Neural cell (in vitro differentiated cells): ENCODE data around the gene MMP14. TPM values are rescaled to one million over a fixed set of nuclear protein-coding genes. Genes with fewer than 3 reads are reported as not detected.
"Not testable (repeated sequence)": the region's sequence is repeated elsewhere in the genome, so short reads cannot be mapped to it uniquely, and the experiment has no call there.

Source experiments
- H2AFZ ChIP-seq: fragments of 200-600, 300-800 bp; sonication (generic), shearing (Covaris generic); 2 replicates; pipeline ENCODE4 v1.6.0; 2014; ENCODE audit warnings: low read depth, mild to moderate bottlenecking, antibody characterized with exemption, low read length, moderate library complexity
- H3F3A ChIP-seq: fragments of 200-600 bp; shearing (Covaris generic); 2 replicates; pipeline ENCODE4 v1.6.1; 2016; ENCODE audit warnings: mild to moderate bottlenecking, moderate library complexity, mixed read lengths, antibody characterized with exemption, low read length; ENCODE audit not compliant: insufficient read depth, poor library complexity, severe bottlenecking
- H3K27ac ChIP-seq: fragments of 200-600, 300-800 bp; sonication (generic), shearing (Covaris generic); 2 replicates; pipeline ENCODE4 v1.5.1; 2014; ENCODE audit warnings: mild to moderate bottlenecking, low read length, moderate library complexity
- H3K27me3 ChIP-seq: fragments of 300-800, 200-600 bp; sonication (generic), shearing (Covaris generic); 2 replicates; pipeline ENCODE4 v1.6.0; 2014; ENCODE audit warnings: mild to moderate bottlenecking, low read depth, low read length, moderate library complexity; ENCODE audit not compliant: insufficient read depth
- H3K36me3 ChIP-seq: fragments of 300-800, 200-600 bp; sonication (generic), shearing (Covaris generic); 2 replicates; pipeline ENCODE4 v1.5.1; 2014; ENCODE audit warnings: mild to moderate bottlenecking, antibody characterized with exemption, low read length, moderate library complexity; ENCODE audit not compliant: insufficient read depth
- H3K4me2 ChIP-seq: fragments of 300-800, 200-600 bp; sonication (generic), shearing (Covaris generic); 2 replicates; pipeline ENCODE4 v1.6.0; 2014; ENCODE audit warnings: mild to moderate bottlenecking, low read length
- H3K4me3 ChIP-seq: fragments of 300-800, 200-600 bp; sonication (generic), shearing (Covaris generic); 2 replicates; pipeline ENCODE4 v1.5.1; 2014; ENCODE audit warnings: mild to moderate bottlenecking, low read length, moderate library complexity
- H3K79me2 ChIP-seq: fragments of 200-600 bp; shearing (Covaris generic); replicated peaks from 2 replicates; pipeline ENCODE4 v1.6.0; 2014; ENCODE audit warnings: mild to moderate bottlenecking, low read length, moderate library complexity; ENCODE audit not compliant: insufficient read depth
- H3K9ac ChIP-seq: fragments of 300-800, 200-600 bp; sonication (generic), shearing (Covaris generic); 2 replicates; pipeline ENCODE4 v1.6.1; 2016; ENCODE audit warnings: mild to moderate bottlenecking, low read length, mixed read lengths
- H3K9me2 ChIP-seq: fragments of 200-600 bp; shearing (Covaris generic); 2 replicates; pipeline ENCODE4 v1.6.1; 2016; ENCODE audit warnings: mild to moderate bottlenecking, low read length, mixed read lengths; ENCODE audit not compliant: insufficient read depth
- H3K9me3 ChIP-seq: fragments of 200-600, 300-800 bp; sonication (generic), shearing (Covaris generic); 2 replicates; pipeline ENCODE4 v1.6.1; 2016; ENCODE audit warnings: mild to moderate bottlenecking, mixed run types, low read length, moderate library complexity, mixed read lengths
- H4K20me1 ChIP-seq: fragments of 200-600 bp; shearing (Covaris generic); 2 replicates; pipeline ENCODE4 v1.6.1; 2016; ENCODE audit warnings: mild to moderate bottlenecking, mixed run types; ENCODE audit not compliant: insufficient read depth
- CTCF ChIP-seq: fragments of 450-650 bp; IDR thresholded peaks from 2 replicates; pipeline ENCODE4 v1.5.1; 2014; ENCODE audit warnings: antibody characterized with exemption, mild to moderate bottlenecking, moderate library complexity; ENCODE audit not compliant: poor library complexity, severe bottlenecking
- EP300 ChIP-seq: fragments of 450-650 bp; conservative IDR thresholded peaks from 2 replicates; pipeline ENCODE4 v1.6.1; 2014; ENCODE audit warnings: antibody characterized with exemption, mild to moderate bottlenecking, moderate library complexity; ENCODE audit not compliant: poor library complexity, severe bottlenecking
- EZH2 ChIP-seq: fragments of 200-600, 300-800 bp; shearing (Covaris generic), sonication (generic); IDR thresholded peaks from 2 replicates; pipeline ENCODE4 v1.6.1; 2014; ENCODE audit warnings: antibody characterized with exemption, low read length, borderline replicate concordance, mild to moderate bottlenecking; ENCODE audit not compliant: insufficient read depth, poor library complexity, severe bottlenecking
- MXI1 ChIP-seq: fragments of 450-650 bp; conservative IDR thresholded peaks from 2 replicates; pipeline ENCODE4 v1.6.1; 2014; ENCODE audit warnings: antibody characterized with exemption, mild to moderate bottlenecking; ENCODE audit not compliant: poor library complexity, severe bottlenecking
- POLR2AphosphoS5 ChIP-seq: IDR thresholded peaks from 2 replicates; pipeline ENCODE4 v1.6.1; 2012
- REST ChIP-seq: IDR thresholded peaks from 2 replicates; pipeline ENCODE4 v1.6.1; 2012; ENCODE audit warnings: borderline replicate concordance
- SMC3 ChIP-seq: fragments of 450-650 bp; conservative IDR thresholded peaks from 2 replicates; pipeline ENCODE4 v1.6.1; 2014; ENCODE audit warnings: antibody characterized with exemption, mild to moderate bottlenecking, moderate library complexity; ENCODE audit not compliant: poor library complexity
- TAF1 ChIP-seq: IDR thresholded peaks from 2 replicates; pipeline ENCODE4 v1.6.1; 2012; ENCODE audit warnings: low read depth
- polyA plus RNA-seq: library from polyadenylated mRNA; depleted of rRNA; stranded (reverse); fragments of >200 nt; gene quantifications from 2 replicates; pipeline ENCODE4 v1.2.3, GENCODE V29; 2014

Gene MMP14
- polyA plus RNA-seq, 1 donor from 2014 or later: 1.5 TPM

GRCh38 chr14:22854963-22855724, 18.8 kb downstream of the MMP14 start:
- no peaks in the 10 kb centered on the region for H3K9me2 ChIP-seq
- no peaks in the 10 kb centered on the region for H4K20me1 ChIP-seq
- H3F3A ChIP-seq: no peaks in the 10 kb centered on the region
- no peak overlapping the region for H3K4me3 ChIP-seq
- no peaks in the 10 kb centered on the region for H3K79me2 ChIP-seq
- H3K9me3 ChIP-seq: no peaks in the 10 kb centered on the region
- H3K9ac ChIP-seq: no peak overlapping the region
- H3K27ac ChIP-seq: no peak overlapping the region
- no peak overlapping the region for H2AFZ ChIP-seq
- TF ChIP-seq CTCF: no peak
- no peak for TF ChIP-seq EZH2
- TF ChIP-seq MXI1: no peak
- TF ChIP-seq EP300: no peak
- H3K36me3 ChIP-seq: no peaks in the 10 kb centered on the region
- no peak overlapping the region for H3K4me2 ChIP-seq
- no peaks in the 10 kb centered on the region for H3K27me3 ChIP-seq

- no peak overlapping the region for H3K9ac ChIP-seq
- no peaks in the 10 kb centered on the region for H3K9me2 ChIP-seq
- H3K27ac ChIP-seq: no peak overlapping the region
- H3F3A ChIP-seq: no peaks in the 10 kb centered on the region
- H3K9me3 ChIP-seq: no peaks in the 10 kb centered on the region
- H3K36me3 ChIP-seq: no peaks in the 10 kb centered on the region
- no peaks in the 10 kb centered on the region for H3K27me3 ChIP-seq
- H3K79me2 ChIP-seq: no peaks in the 10 kb centered on the region
- no peak overlapping the region for H3K4me2 ChIP-seq
- H3K4me3 ChIP-seq: no peak overlapping the region
- H4K20me1 ChIP-seq: no peaks in the 10 kb centered on the region
- no peak overlapping the region for H2AFZ ChIP-seq
- TF ChIP-seq CTCF (no peak), MXI1 (no peak), SMC3 (no peak), TAF1 (no peak), POLR2AphosphoS5 (no peak), REST (no peak), EZH2 (no peak)
Observed at GRCh38 chr14:22856428-22856827, 20.0 kb downstream of the MMP14 start.

- H3K4me2 ChIP-seq, H3K27me3 ChIP-seq, H3K27ac ChIP-seq, H3K9ac ChIP-seq, H3K79me2 ChIP-seq, H2AFZ ChIP-seq, H3K9me3 ChIP-seq, H3K36me3 ChIP-seq, H3K9me2 ChIP-seq, H3F3A ChIP-seq, H4K20me1 ChIP-seq, H3K4me3 ChIP-seq: not testable (repeated sequence)
Observed at GRCh38 chr14:22860377-22860776, 24.0 kb downstream of the MMP14 start.
